Coronary artery (tissue), 2 donors: ENCODE results near the gene NPPB.

ENCODE experiments used
- DNase-seq: peaks from one replicate; pipeline ENCODE4 v3.0.0-alpha.2; 2017; ENCODE audit warnings: low spot score
- H3K27ac ChIP-seq, 2 donors: fragments of 200-600 bp; sonication (generic); one replicate each; pipeline ENCODE4 v1.5.1; 2016 to 2019
- H3K4me3 ChIP-seq: fragments of 200-600 bp; sonication (generic); 2 replicates; pipeline ENCODE4 v1.5.1; 2016; ENCODE audit warnings: mild to moderate bottlenecking, moderate library complexity
- TF ChIP-seq, protein P1 (sequence below): fragments of 200-600 bp; sonication (generic); IDR thresholded peaks from one replicate; pipeline ENCODE4 v1.5.1; 2019; ENCODE audit warnings: antibody characterized with exemption

NPPB gene

DNA sequence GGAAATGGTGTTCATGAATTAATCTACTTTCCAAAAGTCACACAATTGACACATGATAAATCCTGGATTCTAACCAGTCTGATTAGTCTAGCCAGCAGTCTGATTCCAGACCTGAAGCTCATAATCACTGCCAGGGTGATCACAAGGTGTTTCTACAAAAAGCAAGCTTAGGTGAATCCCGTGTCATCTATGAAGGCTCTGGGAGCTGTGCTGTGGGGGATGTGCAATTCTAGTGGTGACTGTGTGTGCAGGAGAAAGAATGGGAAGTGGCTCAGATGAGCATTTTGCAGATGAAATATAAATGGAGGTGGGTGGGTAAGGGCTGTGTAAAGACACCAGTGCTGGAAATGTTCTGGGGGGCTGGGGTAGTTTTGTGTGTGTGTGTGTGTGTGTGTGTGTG, 1.8 kb upstream of the NPPB start:
- TF ChIP-seq, protein P1, sequence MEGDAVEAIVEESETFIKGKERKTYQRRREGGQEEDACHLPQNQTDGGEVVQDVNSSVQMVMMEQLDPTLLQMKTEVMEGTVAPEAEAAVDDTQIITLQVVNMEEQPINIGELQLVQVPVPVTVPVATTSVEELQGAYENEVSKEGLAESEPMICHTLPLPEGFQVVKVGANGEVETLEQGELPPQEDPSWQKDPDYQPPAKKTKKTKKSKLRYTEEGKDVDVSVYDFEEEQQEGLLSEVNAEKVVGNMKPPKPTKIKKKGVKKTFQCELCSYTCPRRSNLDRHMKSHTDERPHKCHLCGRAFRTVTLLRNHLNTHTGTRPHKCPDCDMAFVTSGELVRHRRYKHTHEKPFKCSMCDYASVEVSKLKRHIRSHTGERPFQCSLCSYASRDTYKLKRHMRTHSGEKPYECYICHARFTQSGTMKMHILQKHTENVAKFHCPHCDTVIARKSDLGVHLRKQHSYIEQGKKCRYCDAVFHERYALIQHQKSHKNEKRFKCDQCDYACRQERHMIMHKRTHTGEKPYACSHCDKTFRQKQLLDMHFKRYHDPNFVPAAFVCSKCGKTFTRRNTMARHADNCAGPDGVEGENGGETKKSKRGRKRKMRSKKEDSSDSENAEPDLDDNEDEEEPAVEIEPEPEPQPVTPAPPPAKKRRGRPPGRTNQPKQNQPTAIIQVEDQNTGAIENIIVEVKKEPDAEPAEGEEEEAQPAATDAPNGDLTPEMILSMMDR: no peak
- DNase-seq: no peak
- Histone ChIP-seq H3K27ac (no peak overlapping the region), H3K4me3 (no peak overlapping the region)

GRCh38 chr1:11860083-11860482, 1.3 kb upstream of the NPPB start:
- Histone ChIP-seq H3K4me3 (no peak overlapping the region), H3K27ac (no peak overlapping the region)
- no peak for DNase-seq
- TF ChIP-seq, protein P1: no peak

DNA sequence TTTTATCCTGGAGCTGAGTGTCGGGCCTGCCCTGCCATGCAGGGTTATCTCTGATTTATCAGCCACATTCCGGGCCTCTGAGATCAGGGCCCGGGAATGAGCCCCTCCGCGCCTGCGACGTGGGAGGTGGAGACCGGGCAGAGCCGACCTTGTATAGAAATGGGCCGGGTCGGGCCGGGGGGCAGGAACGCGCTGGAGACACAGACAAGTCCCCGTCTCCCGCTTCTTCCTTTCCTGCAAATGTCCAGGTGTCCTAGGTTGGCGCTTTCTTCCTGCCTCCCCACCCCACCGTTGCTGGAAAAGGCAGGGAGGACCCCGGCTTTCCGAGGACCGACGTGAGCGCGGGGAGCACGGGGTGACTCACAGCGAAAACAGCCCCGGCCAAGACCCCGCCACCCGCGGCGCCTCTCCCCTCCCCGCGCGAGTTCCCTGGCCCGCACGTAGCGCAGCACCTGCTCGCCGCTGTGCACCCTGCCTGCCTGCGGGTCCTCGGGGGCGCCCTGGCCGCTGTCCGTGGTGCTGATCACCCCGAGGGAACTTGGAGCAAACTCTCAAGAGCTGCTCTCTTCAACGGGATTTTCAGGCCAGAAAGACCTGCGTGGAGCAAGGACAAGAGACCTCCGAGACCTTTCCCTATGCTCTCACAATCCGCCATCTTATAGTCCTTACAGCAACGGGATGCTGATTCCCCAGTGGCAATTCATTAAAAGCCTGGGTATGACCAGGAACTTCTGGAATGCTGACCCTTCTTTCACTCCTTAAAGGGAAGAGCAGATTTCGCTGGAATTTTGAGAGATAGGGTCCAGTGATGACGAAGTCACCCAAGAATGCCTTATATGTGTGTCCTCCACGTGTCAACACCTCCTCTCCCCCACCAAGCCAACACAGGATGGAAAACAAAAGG, 475 bp upstream of the NPPB start:
- no peak overlapping the region for H3K27ac ChIP-seq
- TF ChIP-seq, protein P1: no peak
- DNase-seq: no peak

GRCh38 chr1:11858158-11858557, 587 bp downstream of the NPPB start:
- H3K4me3 ChIP-seq: no peak overlapping the region
- DNase-seq: no peak

More for the DNA sequence above, 475 bp upstream of the NPPB start:
- no peak overlapping the region for H3K4me3 ChIP-seq

GRCh38 chr1:11857164-11857851, 1.4 kb downstream of the NPPB start:
- no peak overlapping the region for H3K4me3 ChIP-seq
- no peak for DNase-seq
- no peak overlapping the region for H3K27ac ChIP-seq
- TF ChIP-seq, protein P1: no peak

More at GRCh38 chr1:11858158-11858557, 587 bp downstream of the NPPB start:
- no peak overlapping the region for H3K27ac ChIP-seq
- TF ChIP-seq, protein P1: no peak

DNA sequence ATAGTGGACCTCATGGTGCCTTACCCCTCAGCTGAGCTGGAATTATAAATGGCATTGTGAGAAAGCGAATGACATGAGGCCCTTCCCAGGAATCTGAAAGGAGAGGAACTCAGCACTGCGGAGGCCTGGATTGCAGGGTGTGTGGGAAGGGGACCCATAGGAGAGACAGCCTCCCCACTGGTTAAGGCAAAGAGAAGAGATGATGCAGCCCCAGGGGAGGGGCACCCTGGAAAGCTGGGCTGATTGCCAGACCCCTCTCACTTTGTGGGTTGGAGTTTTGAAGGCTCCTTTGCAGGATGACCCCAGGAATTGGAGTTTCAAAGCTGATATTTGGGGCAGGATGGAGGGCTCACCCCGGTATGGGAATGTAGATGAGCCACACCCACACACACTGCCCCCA, 2.0 kb downstream of the NPPB start:
- TF ChIP-seq, protein P1: no peak
- DNase-seq: no peak
- no peak overlapping the region for H3K4me3 ChIP-seq
- H3K27ac ChIP-seq: no peak overlapping the region
